GM18499 (cell line): ENCODE data around the gene DTNA.
"Not testable (repeated sequence)": the region's sequence is repeated elsewhere in the genome, so short reads cannot be mapped to it uniquely, and the experiment has no call there.

Source experiments
- ATAC-seq: cut with Tn5 transposase; IDR thresholded peaks from one replicate; pipeline ENCODE4 v1.9.1; 2021; ENCODE audit warnings: moderate number of reproducible peaks; ENCODE audit not compliant: insufficient read depth, unreplicated experiment

DTNA gene

GRCh38 chr18:34884436-34884835, 174.3 kb downstream of the DTNA start:
- ATAC-seq, result no peak

GRCh38 chr18:34886177-34886576, 176.1 kb downstream of the DTNA start:
- no peak for ATAC-seq

- no peak for ATAC-seq
Observed at GRCh38 chr18:34887881-34888580, 177.9 kb downstream of the DTNA start.

GRCh38 chr18:34890486-34891085, 180.5 kb downstream of the DTNA start:
- ATAC-seq, result no peak

GRCh38 chr18:34892379-34892778, 182.3 kb downstream of the DTNA start:
- ATAC-seq, result no peak

GRCh38 chr18:34893239-34893638, 183.1 kb downstream of the DTNA start:
- no peak for ATAC-seq

GRCh38 chr18:34901299-34901698, 191.2 kb downstream of the DTNA start:
- no peak for ATAC-seq

GRCh38 chr18:34904994-34905393, 194.9 kb downstream of the DTNA start:
- no peak for ATAC-seq

- ATAC-seq, result not testable (repeated sequence)
Observed at GRCh38 chr18:34906985-34907384, 196.9 kb downstream of the DTNA start.

GRCh38 chr18:34909637-34910364, 199.7 kb downstream of the DTNA start:
- no peak for ATAC-seq

GRCh38 chr18:34911081-34911480, 201.0 kb downstream of the DTNA start:
- ATAC-seq, result no peak

GRCh38 chr18:34911661-34912384, 201.7 kb downstream of the DTNA start:
- ATAC-seq, result no peak

- ATAC-seq, result no peak
Observed at GRCh38 chr18:34913837-34914661, 204.0 kb downstream of the DTNA start.

GRCh38 chr18:34915046-34915445, 204.9 kb downstream of the DTNA start:
- ATAC-seq, result no peak

GRCh38 chr18:34916539-34916938, 206.4 kb downstream of the DTNA start:
- not testable (repeated sequence) for ATAC-seq

- no peak for ATAC-seq
Observed at GRCh38 chr18:34918856-34919255, 208.8 kb downstream of the DTNA start.

GRCh38 chr18:34921226-34921625, 211.1 kb downstream of the DTNA start:
- no peak for ATAC-seq

- no peak for ATAC-seq
Observed at GRCh38 chr18:34921811-34922385, 211.8 kb downstream of the DTNA start.

- not testable (repeated sequence) for ATAC-seq
Observed at GRCh38 chr18:34922594-34922993, 212.5 kb downstream of the DTNA start.

GRCh38 chr18:34923911-34924310, 213.8 kb downstream of the DTNA start:
- ATAC-seq, result no peak
